ENCODE measurements around the gene NME2.

The NME2 gene

DNA sequence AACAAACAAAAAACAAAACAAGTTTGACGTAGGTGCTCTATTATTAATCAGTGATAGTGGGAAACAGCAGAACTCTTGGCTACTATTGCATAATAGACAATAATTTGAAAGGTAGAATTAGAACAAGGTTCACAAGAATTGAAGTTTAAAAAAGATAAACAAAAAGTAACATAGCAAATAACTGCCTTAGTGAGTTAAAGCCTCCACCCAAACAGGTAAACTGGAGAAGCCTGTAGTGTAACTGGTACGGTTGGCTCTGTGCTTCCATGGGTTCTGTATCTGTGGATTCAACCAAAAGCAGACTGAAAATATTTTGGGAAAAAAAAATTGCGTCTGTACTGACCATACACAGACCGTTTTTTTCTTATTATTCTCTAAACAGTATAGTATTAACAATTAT, 55.1 kb downstream of the NME2 start:
- Histone ChIP-seq H3K23ac (ENCODE audit: low read length) (no peak overlapping the region), H2BK120ac (ENCODE audit: low read depth, low read length) (no peak overlapping the region), H3K79me2 (ENCODE audit: control insufficient read depth, insufficient read depth, low read length) (no peaks in the 10 kb centered on the region), H4K5ac (ENCODE audit: low read length) (no peak overlapping the region), H3K4ac (ENCODE audit: low read depth, low read length) (no peak overlapping the region), H3K4me2 (ENCODE audit: low read length) (no peak overlapping the region), H2BK5ac (ENCODE audit: low read length) (no peak overlapping the region), H3K27ac (ENCODE audit: low read depth, low read length) (no peak overlapping the region), H3K27me3 (ENCODE audit: insufficient read depth, low read length, poor library complexity) (no peaks in the 10 kb centered on the region), H4K8ac (ENCODE audit: low read depth, low read length) (no peak overlapping the region), H3K56ac (ENCODE audit: low read length) (no peak overlapping the region), H3K36me3 (ENCODE audit: control insufficient read depth, insufficient read depth, low read length) (peaks cover 4% of the 10 kb centered on the region), H3K4me1 (ENCODE audit: control insufficient read depth, low read depth, low read length) (no peaks in the 10 kb centered on the region), H3K9ac (ENCODE audit: low read length) (no peak overlapping the region), H3K4me3 (ENCODE audit: low read length) (no peak overlapping the region), H3K79me1 (ENCODE audit: low read length) (peaks cover 1% of the 10 kb centered on the region), H3K18ac (ENCODE audit: low read length) (no peak overlapping the region), H2BK15ac (replicated peaks; ENCODE audit: low read depth) (no peak overlapping the region), H2AK5ac (ENCODE audit: low read length) (no peak overlapping the region)
- WGBS (ENCODE audit: extremely low coverage, insufficient coverage, low lambda C conversion rate), result no CpG with 5 or more reads among the region's 4 CpGs
- DNase-seq, result no peak
